SK-N-SH (cell line): ENCODE results near the gene NSD1. TPM values are rescaled to one million over a fixed set of nuclear protein-coding genes. Genes with fewer than 3 reads are reported as not detected.

Experiments used
- CTCF ChIA-PET: fragments of 300-600, 350-600 bp; formaldehyde crosslinking; extraction: SDS; loops from one replicate; lab custom pipeline; 2021; lab: Yijun Ruan, JAX
- POLR2A ChIA-PET: fragments of 350-600 bp; sonication (Branson Sonifier 250); formaldehyde crosslinking; extraction: SDS; loops from one replicate; lab custom pipeline; 2020; ENCODE audit warnings: antibody characterized with exemption, inconsistent platforms; lab: Yijun Ruan, JAX
- DNase-seq: peaks from one replicate; pipeline ENCODE4 v3.0.0; 2012
- H2AFZ ChIP-seq: fragments of 200-600 bp; sonication (generic); 2 replicates; pipeline ENCODE4 v1.8.1; 2016; ENCODE audit warnings: antibody characterized with exemption, mild to moderate bottlenecking, low read depth
- H3F3A ChIP-seq: fragments of 200-600 bp; sonication (generic); replicated peaks from 2 replicates; pipeline ENCODE3; 2016; ENCODE audit warnings: antibody characterized with exemption, mild to moderate bottlenecking; ENCODE audit not compliant: insufficient read depth
- H3K27ac ChIP-seq, 2 experiments: fragments of 200-500 bp in 1 of 2; fragments of 200-600 bp in 1 of 2; sonication (Bioruptor generic) in 1 of 2; sonication (generic), shearing (Covaris generic) in 1 of 2; 2 replicates each; pipeline versions ENCODE4 v1.5.1 to v1.6.1; 2014 to 2016; ENCODE audit warnings: low read depth in 2 of 2, inconsistent platforms in 1 of 2, low read length in 1 of 2, mild to moderate bottlenecking in 1 of 2, mixed read lengths in 1 of 2
- H3K27me3 ChIP-seq: fragments of 200-600 bp; sonication (generic), shearing (Covaris generic); 2 replicates; pipeline ENCODE4 v1.6.1; 2016; ENCODE audit warnings: mixed run types; ENCODE audit not compliant: insufficient read depth
- H3K36me3 ChIP-seq, 2 experiments: fragments of 200-500 bp in 1 of 2; fragments of 200-600 bp in 1 of 2; sonication (Bioruptor generic) in 1 of 2; sonication (generic) in 1 of 2; replicated peaks in 1 of 2; 2 replicates each; pipeline versions ENCODE3 to v1.5.1; 2014 to 2016; ENCODE audit warnings: low read length in 1 of 2, mild to moderate bottlenecking in 1 of 2; ENCODE audit not compliant: insufficient read depth in 2 of 2, control insufficient read depth in 1 of 2
- H3K4me1 ChIP-seq, 2 experiments: fragments of 200-500 bp in 1 of 2; fragments of 200-600 bp in 1 of 2; sonication (Bioruptor generic) in 1 of 2; sonication (generic), shearing (Covaris generic) in 1 of 2; 2 replicates each; pipeline versions ENCODE4 v1.5.1 to v1.6.1; 2014 to 2016; ENCODE audit warnings: low read depth in 1 of 2, low read length in 1 of 2, mixed run types in 1 of 2; ENCODE audit not compliant: insufficient read depth in 2 of 2, control insufficient read depth in 1 of 2
- H3K4me2 ChIP-seq: fragments of 200-600 bp; sonication (generic), shearing (Covaris generic); 2 replicates; pipeline ENCODE4 v1.6.1; 2017; ENCODE audit warnings: mixed run types
- H3K4me3 ChIP-seq, 2 experiments: fragments of 200-500 bp in 1 of 2; fragments of 200-600 bp in 1 of 2; sonication (Bioruptor generic) in 1 of 2; sonication (generic), shearing (Covaris generic) in 1 of 2; 2 replicates each; pipeline versions ENCODE4 v1.5.1 to v1.8.1; 2014 to 2016; ENCODE audit warnings: low read depth in 2 of 2, inconsistent platforms in 1 of 2, low read length in 1 of 2, mild to moderate bottlenecking in 1 of 2, mixed read lengths in 1 of 2, moderate library complexity in 1 of 2
- H3K79me2 ChIP-seq: fragments of 200-600 bp; sonication (generic); 2 replicates; pipeline ENCODE4 v1.8.1; 2017; ENCODE audit warnings: mild to moderate bottlenecking; ENCODE audit not compliant: insufficient read depth
- H3K9ac ChIP-seq: fragments of 200-600 bp; sonication (generic); 2 replicates; pipeline ENCODE4 v1.6.1; 2017; ENCODE audit warnings: mixed run types
- H3K9me2 ChIP-seq: fragments of 200-600 bp; sonication (generic); 2 replicates; pipeline ENCODE4 v1.6.1; 2017; ENCODE audit warnings: mixed run types
- H3K9me3 ChIP-seq: fragments of 200-600 bp; sonication (generic); 2 replicates; pipeline ENCODE4 v1.6.1; 2017; ENCODE audit warnings: mixed run types, mild to moderate bottlenecking, moderate library complexity
- H4K20me1 ChIP-seq: fragments of 200-600 bp; sonication (generic); 2 replicates; pipeline ENCODE4 v1.6.1; 2017; ENCODE audit warnings: mild to moderate bottlenecking, mixed run types; ENCODE audit not compliant: insufficient read depth
- CTCF ChIP-seq: fragments of 200-600 bp; sonication (generic); IDR thresholded peaks from 2 replicates; pipeline ENCODE4 v1.6.1; 2017; ENCODE audit warnings: antibody characterized with exemption, mild to moderate bottlenecking, moderate library complexity
- FOSL2 ChIP-seq: IDR thresholded peaks from 2 replicates; pipeline ENCODE4 v1.4.0; 2012; ENCODE audit warnings: low read depth, mild to moderate bottlenecking, moderate library complexity, borderline replicate concordance
- FOXM1 ChIP-seq: IDR thresholded peaks from 2 replicates; pipeline ENCODE4 v1.4.0; 2012; ENCODE audit warnings: low read depth, mild to moderate bottlenecking
- IRF3 ChIP-seq: fragments of 150-350 bp; IDR thresholded peaks from 2 replicates; pipeline ENCODE4 v1.6.1; 2016; ENCODE audit warnings: mild to moderate bottlenecking, low read depth, low read length
- MAX ChIP-seq: IDR thresholded peaks from 2 replicates; pipeline ENCODE4 v1.4.0; 2012; ENCODE audit warnings: low read depth
- RFX5 ChIP-seq: IDR thresholded peaks from 2 replicates; pipeline ENCODE4 v1.6.1; 2012; ENCODE audit warnings: mild to moderate bottlenecking, improper control_type of control experiment, low read length
- TAF1 ChIP-seq: IDR thresholded peaks from 2 replicates; pipeline ENCODE4 v1.6.1; 2012; ENCODE audit warnings: low read depth, mild to moderate bottlenecking, low read length, moderate library complexity, borderline replicate concordance
- YY1 ChIP-seq: IDR thresholded peaks from 2 replicates; pipeline ENCODE4 v1.4.0; 2012; ENCODE audit warnings: low read depth, mild to moderate bottlenecking
- ZBTB33 ChIP-seq: IDR thresholded peaks from 2 replicates; pipeline ENCODE4 v1.4.0; 2012; ENCODE audit warnings: low read depth, borderline replicate concordance
- WGBS: methylation state at CpG from one replicate; pipeline ENCODE4 v1.1.6; 2017; ENCODE audit warnings: low lambda C conversion rate; 5-methylcytosine and 5-hydroxymethylcytosine counted together
- polyA plus RNA-seq, 3 experiments: library from polyadenylated mRNA; depleted of rRNA; stranded (reverse); fragments of >200 nt; gene quantifications; 2 replicates each; pipeline ENCODE4 v1.2.3, GENCODE V29; 2012

Gene NSD1
- polyA plus RNA-seq, 1 of the 3 experiments (the other 2 are of a cell fraction): 6.7 TPM

- Histone ChIP-seq H3K4me3 (no peak overlapping the region), H3K4me2 (no peak overlapping the region), H3F3A (no peaks in the 10 kb centered on the region), H3K79me2 (peaks cover 75% of the 10 kb centered on the region), H3K9me3 (no peaks in the 10 kb centered on the region), H3K27me3 (no peaks in the 10 kb centered on the region), H4K20me1 (peaks cover 14% of the 10 kb centered on the region), H3K4me1 (peaks cover 0 to 5% of the 10 kb centered on the region in 2 experiments; a peak in 2 of 4 replicates), H3K36me3 (no peaks in the 10 kb centered on the region), H3K9ac (no peak overlapping the region), H2AFZ (no peak overlapping the region), H3K9me2 (no peaks in the 10 kb centered on the region), H3K27ac (no peak overlapping the region)
- WGBS: 94% methylated on average over 3 of the region's 3 CpGs
- TF ChIP-seq YY1 (no peak), CTCF (peak; percentile 25; the same call in 1 of the 2 replicates), ZBTB33 (no peak), FOXM1 (no peak)
- POLR2A ChIA-PET: no interaction called here
- CTCF ChIA-PET: no interaction called here
- DNase-seq: no peak
Observed at GRCh38 chr5:177228751-177229150, 95.2 kb downstream of the NSD1 start.

- H3F3A ChIP-seq: no peaks in the 10 kb centered on the region
- no peaks in the 10 kb centered on the region for H3K27me3 ChIP-seq
- ChIA-PET CTCF (no interaction called here), POLR2A (no interaction called here)
- WGBS: 96% methylated on average over 6 of the region's 6 CpGs
- H2AFZ ChIP-seq: no peak overlapping the region
- no peak overlapping the region for H3K4me2 ChIP-seq
- H3K36me3 ChIP-seq: peaks cover 0 to under 1% of the 10 kb centered on the region in 2 experiments
- TF ChIP-seq FOSL2 (no peak), IRF3 (no peak), TAF1 (no peak), RFX5 (no peak), MAX (no peak), ZBTB33 (no peak)
- no peaks in the 10 kb centered on the region for H3K9me2 ChIP-seq
- no peaks in the 10 kb centered on the region for H3K9me3 ChIP-seq
- H3K27ac ChIP-seq: no peak overlapping the region
- H3K4me1 ChIP-seq: peaks cover 0 to 5% of the 10 kb centered on the region in 2 experiments; a peak in 2 of 4 replicates
- peaks cover 14% of the 10 kb centered on the region for H4K20me1 ChIP-seq
- H3K4me3 ChIP-seq: no peak overlapping the region
- no peak for DNase-seq
- H3K9ac ChIP-seq: no peak overlapping the region
- peaks cover 66% of the 10 kb centered on the region for H3K79me2 ChIP-seq
Observed at GRCh38 chr5:177230660-177231059, 97.1 kb downstream of the NSD1 start.
